GM19468 (cell line): Measurements from ENCODE around the gene MAPK8IP1.
A peak's percentile ranks its signal among the peaks of the same experiment; 100 is the strongest.
"Not testable (repeated sequence)": the region's sequence is repeated elsewhere in the genome, so short reads cannot be mapped to it uniquely, and the experiment has no call there.

Source experiments
- ATAC-seq: cut with Tn5 transposase; IDR thresholded peaks from one replicate; pipeline ENCODE4 v1.9.1; 2021; ENCODE audit warnings: mild to moderate bottlenecking, moderate library complexity, moderate number of reproducible peaks; ENCODE audit not compliant: unreplicated experiment; ENCODE audit errors: extremely low read depth

MAPK8IP1 gene

GRCh38 chr11:45905576-45905975, 20.1 kb downstream of the MAPK8IP1 start:
- not testable (repeated sequence) for ATAC-seq

GRCh38 chr11:45906096-45906682, 20.7 kb downstream of the MAPK8IP1 start:
- no peak for ATAC-seq

- ATAC-seq, result no peak
These were observed 21.6 kb downstream of the MAPK8IP1 start, which contains the start of gene FREY1 for GRCh38 chr11:45906965-45907611. TSS of gene FREY1 (minus strand) at chr11:45907271. CDS start at chr11:45907245, 26 bp downstream.

GRCh38 chr11:45907911-45908370, 22.5 kb downstream of the MAPK8IP1 start:
- no peak for ATAC-seq

GRCh38 chr11:45909594-45910475, 24.4 kb downstream of the MAPK8IP1 start:
- no peak for ATAC-seq

- no peak for ATAC-seq
These were observed 25.2 kb downstream of the MAPK8IP1 start for GRCh38 chr11:45910623-45911022.

GRCh38 chr11:45913514-45913913, 28.1 kb downstream of the MAPK8IP1 start:
- ATAC-seq, result no peak

- ATAC-seq, result no peak
These were observed 28.6 kb downstream of the MAPK8IP1 start for GRCh38 chr11:45913942-45914635.

- no peak for ATAC-seq
These were observed 30.0 kb downstream of the MAPK8IP1 start for GRCh38 chr11:45915446-45915845.

GRCh38 chr11:45917286-45917622, 31.8 kb downstream of the MAPK8IP1 start:
- ATAC-seq, result no peak

- peak; percentile 87 for ATAC-seq
These were observed 32.3 kb downstream of the MAPK8IP1 start, which contains the start of gene PEX16 for GRCh38 chr11:45917623-45918330. TSS of gene PEX16 (minus strand) at chr11:45917877. CDS start at chr11:45917811, 66 bp downstream.

- ATAC-seq, result no peak
These were observed 33.0 kb downstream of the MAPK8IP1 start for GRCh38 chr11:45918331-45918941.

GRCh38 chr11:45918962-45919675, 33.7 kb downstream of the MAPK8IP1 start:
- no peak for ATAC-seq

GRCh38 chr11:45919806-45920530, 34.5 kb downstream of the MAPK8IP1 start:
- no peak for ATAC-seq

GRCh38 chr11:45920531-45921477, 35.4 kb downstream of the MAPK8IP1 start:
- ATAC-seq, result no peak

GRCh38 chr11:45921561-45922424, 36.3 kb downstream of the MAPK8IP1 start:
- ATAC-seq, result no peak
